Muscle layer of duodenum (tissue), 2 donors: ENCODE measurements around the gene RASD1.

Experiments
- H3K27ac ChIP-seq: one replicate; pipeline ENCODE4 v1.7.0; 2013; ENCODE audit warnings: mild to moderate bottlenecking, low read length
- H3K27me3 ChIP-seq: one replicate; pipeline ENCODE4 v1.7.0; 2013; ENCODE audit warnings: low read depth, mild to moderate bottlenecking, control low read depth, low read length
- H3K36me3 ChIP-seq, 2 donors: one replicate each; pipeline ENCODE4 v1.7.0; 2013; ENCODE audit warnings: low read length in 2 of 2, control low read depth in 1 of 2, mild to moderate bottlenecking in 1 of 2; ENCODE audit not compliant: insufficient read depth in 2 of 2, control insufficient read depth in 1 of 2
- H3K4me1 ChIP-seq, 2 donors: one replicate each; pipeline ENCODE4 v1.7.0; 2013; ENCODE audit warnings: low read length in 2 of 2, mild to moderate bottlenecking in 2 of 2, control low read depth in 1 of 2, moderate library complexity in 1 of 2; ENCODE audit not compliant: insufficient read depth in 2 of 2, control insufficient read depth in 1 of 2
- H3K4me3 ChIP-seq, 2 donors: one replicate each; pipeline ENCODE4 v1.7.0; 2013; ENCODE audit warnings: low read length in 2 of 2, low read depth in 1 of 2, mild to moderate bottlenecking in 1 of 2
- H3K9me3 ChIP-seq, 2 donors: one replicate each; pipeline ENCODE4 v1.7.0; 2013; ENCODE audit warnings: low read length in 2 of 2, control low read depth in 1 of 2, mild to moderate bottlenecking in 1 of 2; ENCODE audit not compliant: control insufficient read depth in 1 of 2
- donor health status: healthy.

RASD1 gene

DNA sequence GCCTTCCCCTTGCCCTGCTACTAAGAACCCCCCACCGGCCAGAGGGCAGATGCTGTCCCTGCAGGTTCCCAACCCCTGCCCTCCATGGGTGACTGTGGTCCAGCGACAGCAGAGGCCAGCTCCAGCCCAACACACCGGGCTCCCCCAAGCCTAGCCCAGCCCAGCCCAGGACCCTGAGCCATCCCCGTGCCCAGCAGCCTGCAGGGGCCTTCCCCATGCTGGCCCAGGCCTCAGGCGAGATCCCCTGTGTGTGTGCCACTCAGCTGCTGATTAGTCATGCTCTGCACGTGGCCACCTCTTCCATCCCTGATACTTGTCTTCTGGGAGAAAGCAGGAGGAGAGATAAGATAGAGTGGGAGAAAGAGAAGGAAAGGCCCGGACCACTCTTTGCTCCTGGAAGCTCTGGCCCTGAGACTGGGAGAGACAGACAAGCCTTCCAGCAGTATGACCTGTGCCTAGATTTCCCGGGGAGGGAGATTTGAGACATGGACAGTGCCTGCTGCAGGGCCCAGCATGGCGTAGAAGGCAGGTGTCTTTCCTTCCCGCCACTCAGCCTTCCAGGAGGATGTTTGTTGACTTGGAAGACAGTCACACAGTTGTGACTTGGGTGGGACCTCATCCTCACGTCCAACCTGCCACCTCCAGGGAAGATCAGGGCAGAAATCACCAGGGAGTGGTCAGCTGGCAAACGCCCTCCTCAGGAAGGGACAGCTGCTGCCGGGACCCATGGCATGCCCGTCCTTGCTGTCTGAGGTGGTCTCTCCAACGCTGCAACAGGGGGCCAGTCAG, 41.3 kb upstream of the RASD1 start:
- no peak overlapping the region for H3K27ac ChIP-seq
- H3K9me3 ChIP-seq, result no peaks in the 10 kb centered on the region
- no peak overlapping the region for H3K4me3 ChIP-seq
- no peaks in the 10 kb centered on the region for H3K36me3 ChIP-seq
- no peaks in the 10 kb centered on the region for H3K27me3 ChIP-seq
- peaks cover 0 to 9% of the 10 kb centered on the region in 2 donors for H3K4me1 ChIP-seq

DNA sequence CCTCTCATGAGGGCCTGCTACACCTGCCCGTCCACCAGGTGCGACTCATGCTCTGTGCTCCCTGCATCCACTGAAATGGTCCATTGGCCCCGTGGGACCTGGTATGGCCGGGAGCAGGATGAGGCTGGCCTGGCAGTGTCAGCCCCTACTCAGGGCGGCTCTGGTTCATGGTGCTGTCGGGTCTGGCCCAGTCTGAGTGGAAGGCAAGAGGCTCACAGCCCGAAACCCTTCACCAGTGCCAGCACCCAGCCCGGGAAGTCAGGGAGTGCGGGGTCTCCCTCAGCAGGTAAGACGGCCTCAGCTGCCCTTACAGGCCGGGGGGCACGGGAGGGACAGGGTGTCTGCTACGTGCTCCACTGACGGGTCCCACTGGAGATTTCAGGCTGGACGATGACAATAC, 40.5 kb upstream of the RASD1 start:
- H3K9me3 ChIP-seq, result no peaks in the 10 kb centered on the region
- H3K36me3 ChIP-seq, result no peaks in the 10 kb centered on the region
- H3K27ac ChIP-seq, result no peak overlapping the region
- no peak overlapping the region for H3K4me3 ChIP-seq
- H3K27me3 ChIP-seq, result no peaks in the 10 kb centered on the region
- peaks cover 0 to 9% of the 10 kb centered on the region in 2 donors for H3K4me1 ChIP-seq

DNA sequence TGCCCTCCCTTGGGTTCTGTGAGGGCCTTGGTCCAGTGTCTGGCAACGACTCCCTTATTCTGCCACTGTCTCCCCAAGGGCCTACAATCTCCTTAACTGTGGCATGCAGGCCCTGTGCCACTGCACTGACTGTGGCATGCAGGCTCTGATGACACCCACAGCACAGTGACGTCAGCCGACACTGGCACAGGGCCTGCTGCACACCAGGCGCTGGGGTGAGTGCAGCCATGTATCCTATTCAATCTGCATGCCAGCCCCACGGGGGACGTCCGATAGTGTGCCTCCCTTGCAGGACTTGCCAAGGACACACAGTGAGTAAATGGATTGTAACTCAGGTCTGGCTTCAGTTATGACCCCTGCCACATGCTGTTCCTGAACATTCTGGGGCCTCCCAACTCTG, 39.8 kb upstream of the RASD1 start:
- Histone ChIP-seq H3K4me3 (no peak overlapping the region), H3K27ac (no peak overlapping the region), H3K27me3 (no peaks in the 10 kb centered on the region)

DNA sequence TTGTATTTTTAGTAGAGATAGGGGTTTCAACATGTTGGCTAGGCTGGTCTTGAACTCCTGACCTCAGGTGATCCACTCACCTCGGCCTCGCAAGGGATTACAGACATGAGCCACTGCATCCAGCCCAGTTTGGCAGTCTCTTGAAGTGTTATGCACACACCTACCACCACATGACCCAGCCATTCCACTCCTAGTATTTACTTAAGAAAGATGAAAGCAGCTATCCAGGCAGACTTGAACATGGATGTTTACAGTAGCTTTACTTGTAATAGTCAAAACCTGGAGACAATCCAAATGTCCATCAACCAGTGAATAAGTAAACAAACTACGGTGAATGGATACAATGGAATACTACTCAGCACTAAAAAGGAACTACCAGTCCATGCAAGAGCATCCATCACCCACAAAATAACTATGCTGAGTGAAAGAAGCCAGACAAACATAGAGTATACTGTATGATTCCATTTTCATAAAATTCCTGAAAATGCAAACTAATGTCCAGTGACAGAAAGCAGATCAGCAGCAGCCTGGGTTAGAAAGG, 37.8 kb upstream of the RASD1 start:
- Histone ChIP-seq H3K4me1 (peaks cover 0 to 9% of the 10 kb centered on the region in 2 donors), H3K9me3 (no peaks in the 10 kb centered on the region), H3K4me3 (no peak overlapping the region), H3K27me3 (no peaks in the 10 kb centered on the region), H3K27ac (no peak overlapping the region), H3K36me3 (no peaks in the 10 kb centered on the region)

More for the DNA sequence above, 39.8 kb upstream of the RASD1 start:
- no peaks in the 10 kb centered on the region for H3K9me3 ChIP-seq
- peaks cover 0 to 9% of the 10 kb centered on the region in 2 donors for H3K4me1 ChIP-seq
- H3K36me3 ChIP-seq, result no peaks in the 10 kb centered on the region

DNA sequence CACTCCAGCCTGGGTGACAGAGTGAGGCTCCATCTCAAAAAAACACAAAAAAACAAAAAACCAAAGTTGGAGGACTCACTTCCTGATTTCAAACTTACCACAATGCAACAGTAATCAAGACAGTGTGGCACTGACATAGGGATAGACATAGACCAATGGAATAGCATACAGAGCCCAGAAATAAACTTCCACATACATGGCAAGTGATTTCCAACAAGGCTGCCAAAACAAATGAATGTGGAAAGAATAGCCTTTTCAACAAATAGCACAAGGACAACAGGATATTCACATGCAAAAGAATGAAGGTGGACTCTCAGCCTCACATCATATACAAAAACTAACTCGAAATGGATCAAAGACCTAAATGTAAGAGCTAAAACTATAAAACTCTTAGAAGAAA, 36.8 kb upstream of the RASD1 start:
- Histone ChIP-seq H3K4me3 (no peak overlapping the region), H3K27me3 (no peaks in the 10 kb centered on the region), H3K36me3 (no peaks in the 10 kb centered on the region), H3K9me3 (no peaks in the 10 kb centered on the region), H3K27ac (no peak overlapping the region), H3K4me1 (peaks cover 0 to 9% of the 10 kb centered on the region in 2 donors)

DNA sequence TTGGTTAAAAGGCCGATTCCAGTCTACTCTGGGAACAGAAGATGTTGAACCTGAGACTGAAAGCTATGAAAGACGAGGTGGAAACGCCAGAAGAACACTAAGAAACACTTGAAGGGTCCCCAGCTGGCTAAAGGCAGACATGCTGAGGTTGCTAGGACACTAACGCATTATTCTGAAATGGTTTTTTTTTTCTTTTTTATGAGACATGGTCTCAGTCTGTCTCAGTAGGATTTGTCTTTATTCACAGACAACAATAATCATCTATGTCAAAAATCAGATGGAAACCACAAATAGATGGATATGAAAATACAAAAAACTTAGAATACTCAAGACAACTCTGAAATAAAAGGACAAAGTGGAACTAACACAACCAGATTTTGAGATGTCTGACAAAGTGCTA, 35.0 kb upstream of the RASD1 start:
- Histone ChIP-seq H3K36me3 (no peaks in the 10 kb centered on the region), H3K27me3 (no peaks in the 10 kb centered on the region), H3K9me3 (no peaks in the 10 kb centered on the region), H3K4me1 (peaks cover 0 to 13% of the 10 kb centered on the region in 2 donors), H3K27ac (no peak overlapping the region), H3K4me3 (no peak overlapping the region)

DNA sequence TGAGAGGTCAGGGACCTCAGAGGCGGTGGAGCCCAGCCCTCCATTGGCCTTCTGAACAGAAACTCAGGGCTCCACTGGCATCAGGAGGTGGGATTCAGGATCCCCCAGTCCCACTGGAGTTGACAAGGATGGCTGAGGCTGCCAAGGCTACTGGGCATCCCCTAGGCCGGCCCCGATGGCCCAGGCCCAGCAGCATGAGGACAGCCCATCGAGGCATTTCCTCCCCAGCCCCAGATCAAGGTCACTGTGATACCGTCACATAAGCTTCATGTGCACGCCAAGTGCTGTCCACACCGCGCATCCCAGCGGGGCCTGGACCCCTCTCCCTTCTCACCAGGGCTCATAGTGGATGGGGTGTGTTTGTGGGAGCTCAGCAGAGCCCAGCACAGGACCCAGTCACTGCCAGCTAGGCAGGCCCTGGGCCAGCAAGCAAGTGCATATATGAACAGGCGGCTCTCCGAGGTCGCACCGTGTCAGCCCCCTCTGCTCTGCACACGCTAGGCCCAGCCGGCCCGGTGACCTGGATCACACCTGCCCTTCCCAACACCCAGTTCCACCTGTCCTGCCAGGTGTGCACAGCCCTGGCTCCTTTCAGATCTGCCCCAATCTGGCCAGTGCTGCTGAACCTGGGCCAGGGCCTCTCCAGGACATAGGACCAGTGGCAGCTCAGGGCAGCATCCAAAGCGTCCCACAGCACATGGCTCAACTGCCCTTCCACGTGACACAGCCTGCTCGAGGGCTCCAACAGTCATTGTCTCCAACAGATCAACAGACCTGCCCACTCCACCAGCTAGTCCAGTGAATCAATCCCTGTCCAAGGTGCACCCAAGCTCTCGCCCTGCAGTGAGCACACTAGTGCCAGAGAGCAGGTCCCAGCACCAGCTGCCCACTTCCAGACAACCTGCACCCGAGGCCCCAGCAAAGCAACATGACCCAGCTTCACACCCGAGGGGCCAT, 32.8 kb upstream of the RASD1 start:
- Histone ChIP-seq H3K27ac (no peak overlapping the region), H3K9me3 (no peaks in the 10 kb centered on the region), H3K36me3 (no peaks in the 10 kb centered on the region), H3K4me1 (peaks cover 0 to 7% of the 10 kb centered on the region in 2 donors), H3K4me3 (no peak overlapping the region), H3K27me3 (no peaks in the 10 kb centered on the region)

DNA sequence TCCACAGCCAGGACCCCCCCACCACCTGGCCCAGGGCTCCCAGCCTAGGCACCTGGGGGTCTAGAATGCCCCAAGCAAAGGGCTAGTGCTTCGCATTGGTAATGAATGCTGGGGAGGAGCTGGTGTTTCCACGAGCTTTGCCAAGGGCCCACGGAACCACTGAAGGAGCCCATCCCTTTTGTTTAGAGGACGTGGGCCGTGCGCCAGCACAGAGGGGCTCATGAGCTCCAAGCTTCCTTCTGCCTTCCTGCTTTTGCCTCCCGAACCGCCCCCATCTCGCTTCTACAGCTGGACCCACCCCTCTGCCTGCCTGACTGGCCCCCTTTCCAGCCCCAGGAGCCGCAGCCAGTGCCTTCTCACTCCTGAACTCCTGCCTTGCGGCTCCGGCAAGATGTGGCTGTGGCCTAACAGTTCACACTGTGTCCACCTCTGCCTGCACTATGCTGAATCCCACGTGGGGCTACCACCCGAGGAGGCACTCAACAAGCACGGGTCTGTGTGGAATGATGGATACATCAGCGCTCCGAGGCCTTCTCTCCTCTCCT, 31.8 kb upstream of the RASD1 start:
- Histone ChIP-seq H3K27me3 (no peaks in the 10 kb centered on the region), H3K27ac (no peak overlapping the region), H3K4me3 (no peak overlapping the region), H3K36me3 (no peaks in the 10 kb centered on the region), H3K9me3 (no peaks in the 10 kb centered on the region), H3K4me1 (peaks cover 0 to 7% of the 10 kb centered on the region in 2 donors)

DNA sequence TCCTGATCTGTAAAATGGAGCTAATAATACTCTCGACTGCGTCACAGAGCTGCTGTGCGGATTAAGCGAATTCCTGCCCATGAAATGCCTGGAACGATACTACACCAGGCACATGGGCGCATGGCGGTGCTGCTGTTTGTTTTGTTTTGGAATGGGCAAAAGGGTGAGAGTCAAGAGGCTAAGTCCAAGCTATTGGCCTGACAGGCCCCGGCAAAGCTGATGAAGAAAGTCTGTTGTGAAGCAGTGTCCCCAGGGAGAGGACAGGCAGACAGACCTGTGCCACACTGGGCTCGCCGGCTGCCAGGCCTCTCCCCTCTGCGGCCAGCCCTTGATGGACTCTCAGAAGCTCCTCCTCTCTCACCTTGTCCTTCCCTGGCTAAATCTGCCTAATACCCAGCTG, 31.3 kb upstream of the RASD1 start:
- no peak overlapping the region for H3K4me3 ChIP-seq
- peaks cover 0 to 7% of the 10 kb centered on the region in 2 donors for H3K4me1 ChIP-seq
- no peaks in the 10 kb centered on the region for H3K27me3 ChIP-seq
- no peaks in the 10 kb centered on the region for H3K36me3 ChIP-seq
- H3K9me3 ChIP-seq, result no peaks in the 10 kb centered on the region
- H3K27ac ChIP-seq, result no peak overlapping the region

DNA sequence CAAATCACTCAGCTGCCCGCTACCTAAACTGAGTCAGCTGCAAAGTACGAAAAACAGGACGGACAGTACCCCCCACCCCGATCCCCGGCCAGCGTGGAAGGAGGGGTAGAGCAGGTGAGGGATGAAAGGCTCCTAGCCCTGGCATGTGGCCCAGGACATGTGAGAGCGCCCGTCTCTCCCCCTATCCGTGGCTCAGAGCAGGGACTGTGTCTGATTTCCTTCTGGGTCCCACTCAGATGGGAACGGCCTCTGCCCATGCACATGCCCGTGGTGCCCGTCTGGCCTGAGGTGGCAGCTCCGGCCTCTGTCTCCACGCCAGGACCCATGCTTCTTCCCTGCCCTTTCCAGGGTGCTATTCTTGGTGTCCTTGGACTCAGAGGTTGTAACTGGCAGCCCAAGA, 30.2 kb upstream of the RASD1 start:
- H3K4me3 ChIP-seq, result no peak overlapping the region
- H3K4me1 ChIP-seq, result peaks cover 0 to 7% of the 10 kb centered on the region in 2 donors
- H3K9me3 ChIP-seq, result no peaks in the 10 kb centered on the region
- H3K27ac ChIP-seq, result no peak overlapping the region
- H3K27me3 ChIP-seq, result no peaks in the 10 kb centered on the region
- no peaks in the 10 kb centered on the region for H3K36me3 ChIP-seq

DNA sequence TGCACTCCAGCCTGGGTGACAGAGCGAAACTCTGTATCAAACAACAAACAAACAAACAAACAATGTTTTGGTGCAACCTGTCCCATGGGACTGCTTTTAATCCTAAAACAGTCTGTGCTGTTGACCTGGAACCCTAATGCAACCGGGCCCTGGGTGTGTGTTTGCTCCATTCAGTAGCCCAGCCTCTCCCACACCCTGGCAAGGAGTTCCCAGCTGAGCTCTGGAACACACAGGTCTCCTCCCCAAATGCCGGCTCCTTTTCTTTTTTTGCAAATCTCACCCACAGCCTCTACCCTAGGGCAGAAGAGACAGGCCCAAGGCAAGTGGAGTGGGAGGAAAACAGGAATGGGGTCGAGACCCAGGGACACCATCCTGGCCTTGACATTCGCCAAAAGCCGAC, 29.8 kb upstream of the RASD1 start:
- no peak overlapping the region for H3K27ac ChIP-seq
- H3K4me3 ChIP-seq, result no peak overlapping the region
- H3K4me1 ChIP-seq, result peaks cover 0 to 7% of the 10 kb centered on the region in 2 donors
- H3K27me3 ChIP-seq, result no peaks in the 10 kb centered on the region
- no peaks in the 10 kb centered on the region for H3K9me3 ChIP-seq
- no peaks in the 10 kb centered on the region for H3K36me3 ChIP-seq
